HepG2 (cell line): ENCODE measurements around the gene U2AF1L4. TPM values are rescaled to one million over a fixed set of nuclear protein-coding genes. Genes with fewer than 3 reads are reported as not detected.
A peak's percentile ranks its signal among the peaks of the same experiment; 100 is the strongest.

Experiments used
- ATAC-seq: fragments of 200-7000 bp; cut with Tn5 transposase; 3 replicates; pipeline ENCODE4 v1.9.1; 2020; ENCODE audit warnings: mild to moderate bottlenecking, moderate library complexity
- BruUV-seq: library from RNA; stranded (reverse); fragments of 400-500 nt; replicated peaks from 2 replicates; lab custom pipeline; 2021; lab: Mats Ljungman, UMichigan
- CTCF ChIA-PET: fragments of 300-600 bp; formaldehyde crosslinking; extraction: SDS; loops from one replicate; lab custom pipeline; 2021; ENCODE audit warnings: low total read pairs, inconsistent platforms, low intra/inter-chr PET ratio; lab: Yijun Ruan, JAX
- POLR2A ChIA-PET: fragments of 350-600 bp; sonication (Branson Sonifier 250); formaldehyde crosslinking; loops from one replicate; lab custom pipeline; 2020; ENCODE audit warnings: antibody characterized with exemption, inconsistent platforms; lab: Yijun Ruan, JAX
- DNase-seq: peaks from one replicate; pipeline ENCODE4 v3.0.0-alpha.2; 2015; ENCODE audit warnings: low spot score
- FAIRE-seq: peaks from 3 replicates; lab custom pipeline; 2011; peaks lifted over from hg19 to GRCh38; lab: Jason Lieb, UNC
- H2AFZ ChIP-seq: one replicate; pipeline ENCODE4 v1.6.1; 2011; ENCODE audit warnings: low read length, inconsistent platforms
- H3K27ac ChIP-seq: fragments of 300-600 bp; 3 replicates; pipeline ENCODE4 v1.8.0; 2011; ENCODE audit warnings: mixed run types, mild to moderate bottlenecking, mixed read lengths, low read length, inconsistent platforms; ENCODE audit not compliant: insufficient read depth; ENCODE audit errors: extremely low read length
- H3K27me3 ChIP-seq, 2 experiments: fragments of 200-600 bp in 1 of 2; 2 replicates in 1 of 2; 3 replicates in 1 of 2; pipeline versions ENCODE4 v1.6.0 to v1.8.0; 2011; ENCODE audit warnings: low read length in 2 of 2, mild to moderate bottlenecking in 2 of 2, moderate library complexity in 2 of 2, inconsistent platforms in 1 of 2; ENCODE audit not compliant: insufficient read depth in 2 of 2, control insufficient read depth in 1 of 2
- H3K36me3 ChIP-seq, 2 experiments: fragments of 200-600 bp in 1 of 2; replicated peaks in 1 of 2; 2 replicates in 1 of 2; 3 replicates in 1 of 2; pipeline versions ENCODE4 v1.5.1 to v1.8.0; 2011; ENCODE audit warnings: low read length in 2 of 2, inconsistent platforms in 1 of 2; ENCODE audit not compliant: insufficient read depth in 2 of 2, control insufficient read depth in 1 of 2
- H3K4me1 ChIP-seq: 2 replicates; pipeline ENCODE4 v1.5.1; 2012; ENCODE audit warnings: low read length, inconsistent platforms; ENCODE audit not compliant: insufficient read depth
- H3K4me2 ChIP-seq: 2 replicates; pipeline ENCODE4 v1.6.0; 2011; ENCODE audit warnings: low read depth, low read length, inconsistent platforms
- H3K4me3 ChIP-seq, 3 experiments: fragments of 200-600 bp in 1 of 3; sonication (generic), shearing (Covaris generic) in 1 of 3; replicated peaks in 1 of 3; 2 replicates each; pipeline ENCODE4 v1.5.1; 2011 to 2016; ENCODE audit warnings: low read length in 3 of 3, inconsistent platforms in 2 of 3, low read depth in 2 of 3, mild to moderate bottlenecking in 2 of 3, control low read depth in 1 of 3, mixed read lengths in 1 of 3; ENCODE audit not compliant: insufficient read depth in 1 of 3
- H3K79me2 ChIP-seq: one replicate; pipeline ENCODE4 v1.6.1; 2011; ENCODE audit warnings: low read length, inconsistent platforms; ENCODE audit not compliant: insufficient read depth
- H3K9ac ChIP-seq: 2 replicates; pipeline ENCODE4 v1.6.0; 2011; ENCODE audit warnings: mild to moderate bottlenecking, low read depth, low read length, inconsistent platforms; ENCODE audit not compliant: insufficient read depth
- H3K9me3 ChIP-seq: 2 replicates; pipeline ENCODE4 v1.5.1; 2012; ENCODE audit warnings: mild to moderate bottlenecking, low read length
- H4K20me1 ChIP-seq: 2 replicates; pipeline ENCODE4 v1.6.0; 2011; ENCODE audit warnings: inconsistent platforms, mild to moderate bottlenecking, low read length, moderate library complexity; ENCODE audit not compliant: insufficient read depth
- AGO2 ChIP-seq: fragments of 200-400 bp; formaldehyde crosslinking; optimal IDR thresholded peaks from 2 replicates; pipeline ENCODE3; 2017; ENCODE audit warnings: mild to moderate bottlenecking, low read depth, low read length, moderate library complexity
- ARID4A ChIP-seq: sonication (generic); formaldehyde crosslinking; IDR thresholded peaks from 2 replicates; pipeline ENCODE4 v1.5.0; 2020; ENCODE audit warnings: mild to moderate bottlenecking, missing genetic modification reagents, borderline replicate concordance
- PRMT3 ChIP-seq: sonication (generic); formaldehyde crosslinking; IDR thresholded peaks from 2 replicates; pipeline ENCODE4 v1.8.1; 2022; ENCODE audit warnings: low read depth, mild to moderate bottlenecking, moderate library complexity, missing genetic modification reagents, borderline replicate concordance
- YEATS4 ChIP-seq: sonication (generic); formaldehyde crosslinking; IDR thresholded peaks from 2 replicates; pipeline ENCODE4 v1.4.0; 2020; ENCODE audit warnings: missing genetic modification reagents, borderline replicate concordance
- ZHX2 ChIP-seq, 2 experiments: sonication (generic) in 1 of 2; formaldehyde crosslinking in 1 of 2; IDR thresholded peaks; 2 replicates each; pipeline versions ENCODE4 v1.6.1 to v1.9.0; 2014 to 2022; ENCODE audit warnings: antibody characterized with exemption in 1 of 2, borderline replicate concordance in 1 of 2, inconsistent platforms in 1 of 2, low read depth in 1 of 2, missing genetic modification reagents in 1 of 2
- ZMYM4 ChIP-seq: sonication (generic); formaldehyde crosslinking; IDR thresholded peaks from 2 replicates; pipeline ENCODE4 v1.8.1; 2023; ENCODE audit warnings: mild to moderate bottlenecking, missing genetic modification reagents
- ZNF121 ChIP-seq: sonication (generic); formaldehyde crosslinking; IDR thresholded peaks from 2 replicates; pipeline ENCODE4 v1.5.0; 2020; ENCODE audit warnings: mild to moderate bottlenecking, missing genetic modification reagents
- WGBS: methylation state at CpG from one replicate; pipeline ENCODE4 v1.1.6; 2017; ENCODE audit warnings: low lambda C conversion rate; 5-methylcytosine and 5-hydroxymethylcytosine counted together
- in situ Hi-C: cut with HindIII; loops from 2 replicates; pipeline ENCODE4 v1.10.0; 2017; ENCODE audit warnings: low pct_unique_long_range_greater_than_20kb; ENCODE audit not compliant: extremely low pct_ligation_motif_present
- intact Hi-C: fragments of 100-400 bp; cut with micrococcal nuclease; formaldehyde crosslinking; loops from one replicate; pipeline ENCODE4 v1.10.0; 2022; ENCODE audit not compliant: unreplicated experiment
- polyA plus RNA-seq, 8 experiments: library from polyadenylated mRNA; depleted of rRNA in 3 of 8; stranded (reverse) in 7 of 8; unstranded in 1 of 8; fragments of >200 nt; fragmentation: Illumina TruSeq in 4 of 8; extraction: Trizol in 4 of 8; gene quantifications; 2 replicates each; pipeline versions ENCODE4 v1.2.1 to v1.2.3, GENCODE V29; 2011 to 2016; ENCODE audit warnings: low read depth in 4 of 8, missing spikeins in 1 of 8, mixed read lengths in 1 of 8; ENCODE audit not compliant: insufficient read depth in 1 of 8
- total RNA-seq, 5 experiments: library from RNA; depleted of rRNA; stranded (reverse); fragments of >200 nt; fragmentation: Illumina TruSeq; extraction: Trizol; gene quantifications; 2 replicates each; pipeline ENCODE4 v1.2.3, GENCODE V29; 2016; ENCODE audit warnings: low read depth in 1 of 5
- TF ChIP-seq, protein P1 (sequence below): sonication (generic); formaldehyde crosslinking; IDR thresholded peaks from 2 replicates; pipeline ENCODE4 v1.4.0; 2020; ENCODE audit warnings: low read depth, mild to moderate bottlenecking, missing genetic modification reagents

The U2AF1L4 gene
- total and polyA plus RNA-seq, 2 of the 13 experiments (the other 11 are each of a cell fraction or from before 2014, with no cell fraction given), result 7.9 to 15.4 TPM

GRCh38 chr19:35738021-35738886 is 7.0 kb downstream of the U2AF1L4 start:
- Histone ChIP-seq H3K27me3 (no peaks in the 10 kb centered on the region), H3K4me3 (no peak overlapping the region), H3K9ac (no peak overlapping the region), H4K20me1 (no peaks in the 10 kb centered on the region), H3K9me3 (no peaks in the 10 kb centered on the region), H3K27ac (no peak overlapping the region), H3K4me1 (peaks cover 20% of the 10 kb centered on the region), H3K36me3 (peaks cover 22 to 55% of the 10 kb centered on the region in 2 experiments; a peak in 4 of 5 replicates), H2AFZ (no peak overlapping the region), H3K4me2 (no peak overlapping the region), H3K79me2 (no peaks in the 10 kb centered on the region)
- TSS peak; percentile 41 for BruUV-seq
- CTCF ChIA-PET, result interaction anchor here (1.7 kb wide), 1 partner anchor 45 kb away, joined by 5 read pairs; no protein-coding TSS in a partner anchor
- POLR2A ChIA-PET, result interaction anchor here (1.1 to 4.6 kb wide), 3 partner anchors 10 to 18 kb away, joined by 3 to 69 read pairs (median 7); partner anchors contain the start of gene LIN37
- 97% methylated on average over 34 of the region's 37 CpGs for WGBS
- no peak for ATAC-seq
- no peak for FAIRE-seq
- no peak for DNase-seq
- intact Hi-C loops, result no loop called here
- in situ Hi-C loops, result no loop called here
- TF ChIP-seq ZMYM4 (no peak), PRMT3 (CRISPR knock-in tag) (no peak), AGO2 (peak; percentile 55), YEATS4 (CRISPR knock-in tag) (no peak), ARID4A (no peak), ZHX2 (IDR thresholded peaks at IDR 0.05; ENCODE audit: low read depth) (no peak), ZHX2 (CRISPR knock-in tag; IDR thresholded peaks at IDR 0.05; ENCODE audit: borderline replicate concordance) (no peak), ZNF121 (CRISPR knock-in tag) (no peak)
- TF ChIP-seq, protein P1, sequence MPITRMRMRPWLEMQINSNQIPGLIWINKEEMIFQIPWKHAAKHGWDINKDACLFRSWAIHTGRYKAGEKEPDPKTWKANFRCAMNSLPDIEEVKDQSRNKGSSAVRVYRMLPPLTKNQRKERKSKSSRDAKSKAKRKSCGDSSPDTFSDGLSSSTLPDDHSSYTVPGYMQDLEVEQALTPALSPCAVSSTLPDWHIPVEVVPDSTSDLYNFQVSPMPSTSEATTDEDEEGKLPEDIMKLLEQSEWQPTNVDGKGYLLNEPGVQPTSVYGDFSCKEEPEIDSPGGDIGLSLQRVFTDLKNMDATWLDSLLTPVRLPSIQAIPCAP (CRISPR knock-in tag), result no peak
